ENCODE measurements around the gene GPSM1. TPM values are rescaled to one million over a fixed set of nuclear protein-coding genes. Genes with fewer than 3 reads are reported as not detected.

GPSM1 gene
- total and polyA plus RNA-seq, 9 of the 15 experiments (the other 6 are each of a cell fraction or from before 2014, with no cell fraction given) = 0.04 to 14.2 (median 3.1) TPM

GRCh38 chr9:136308702-136309053, 18.7 kb upstream of the GPSM1 start (continued):
- TF ChIP-seq CCNT2 (IDR thresholded peaks at IDR 0.05; ENCODE audit: borderline replicate concordance, extremely low read depth, insufficient read length, low read depth, low read length) (no peak), EZH2 (IDR thresholded peaks at IDR 0.05; ENCODE audit: borderline replicate concordance, low read depth, low read length) (no peak), CSDE1 (IDR thresholded peaks at IDR 0.05) (0 out of 4 replicates have a peak, but pooled peaks of 1 of the 2 experiments have one; percentile 30), CBX1 (IDR thresholded peaks at IDR 0.05; ENCODE audit: low read depth) (peak; percentile 4; the same call in 1 of the 2 replicates), THRB (CRISPR knock-in tag; conservative IDR thresholded peaks at IDR 0.05) (0 out of 2 replicates have a peak, but pooled peaks have one; percentile 20), SMARCA4 (IDR thresholded peaks at IDR 0.05) (no peak), ZHX1 (conservative IDR thresholded peaks at IDR 0.05; ENCODE audit: low read length) (no peak), ARNT (IDR thresholded peaks at IDR 0.05) (0 out of 4 replicates have a peak, but pooled peaks of 1 of the 2 experiments have one; percentile 40), THRAP3 (IDR thresholded peaks at IDR 0.05; ENCODE audit: borderline replicate concordance) (0 out of 2 replicates have a peak, but pooled peaks have one; percentile 12), E2F1 (CRISPR knock-in tag; IDR thresholded peaks at IDR 0.05) (no peak)
- TF ChIP-seq, protein P1, sequence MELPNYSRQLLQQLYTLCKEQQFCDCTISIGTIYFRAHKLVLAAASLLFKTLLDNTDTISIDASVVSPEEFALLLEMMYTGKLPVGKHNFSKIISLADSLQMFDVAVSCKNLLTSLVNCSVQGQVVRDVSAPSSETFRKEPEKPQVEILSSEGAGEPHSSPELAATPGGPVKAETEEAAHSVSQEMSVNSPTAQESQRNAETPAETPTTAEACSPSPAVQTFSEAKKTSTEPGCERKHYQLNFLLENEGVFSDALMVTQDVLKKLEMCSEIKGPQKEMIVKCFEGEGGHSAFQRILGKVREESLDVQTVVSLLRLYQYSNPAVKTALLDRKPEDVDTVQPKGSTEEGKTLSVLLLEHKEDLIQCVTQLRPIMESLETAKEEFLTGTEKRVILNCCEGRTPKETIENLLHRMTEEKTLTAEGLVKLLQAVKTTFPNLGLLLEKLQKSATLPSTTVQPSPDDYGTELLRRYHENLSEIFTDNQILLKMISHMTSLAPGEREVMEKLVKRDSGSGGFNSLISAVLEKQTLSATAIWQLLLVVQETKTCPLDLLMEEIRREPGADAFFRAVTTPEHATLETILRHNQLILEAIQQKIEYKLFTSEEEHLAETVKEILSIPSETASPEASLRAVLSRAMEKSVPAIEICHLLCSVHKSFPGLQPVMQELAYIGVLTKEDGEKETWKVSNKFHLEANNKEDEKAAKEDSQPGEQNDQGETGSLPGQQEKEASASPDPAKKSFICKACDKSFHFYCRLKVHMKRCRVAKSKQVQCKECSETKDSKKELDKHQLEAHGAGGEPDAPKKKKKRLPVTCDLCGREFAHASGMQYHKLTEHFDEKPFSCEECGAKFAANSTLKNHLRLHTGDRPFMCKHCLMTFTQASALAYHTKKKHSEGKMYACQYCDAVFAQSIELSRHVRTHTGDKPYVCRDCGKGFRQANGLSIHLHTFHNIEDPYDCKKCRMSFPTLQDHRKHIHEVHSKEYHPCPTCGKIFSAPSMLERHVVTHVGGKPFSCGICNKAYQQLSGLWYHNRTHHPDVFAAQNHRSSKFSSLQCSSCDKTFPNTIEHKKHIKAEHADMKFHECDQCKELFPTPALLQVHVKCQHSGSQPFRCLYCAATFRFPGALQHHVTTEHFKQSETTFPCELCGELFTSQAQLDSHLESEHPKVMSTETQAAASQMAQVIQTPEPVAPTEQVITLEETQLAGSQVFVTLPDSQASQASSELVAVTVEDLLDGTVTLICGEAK (IDR thresholded peaks at IDR 0.05) = no peak
- TF ChIP-seq, protein P1 (CRISPR knock-in tag; IDR thresholded peaks at IDR 0.05) = no peak
- TF ChIP-seq, protein P2, sequence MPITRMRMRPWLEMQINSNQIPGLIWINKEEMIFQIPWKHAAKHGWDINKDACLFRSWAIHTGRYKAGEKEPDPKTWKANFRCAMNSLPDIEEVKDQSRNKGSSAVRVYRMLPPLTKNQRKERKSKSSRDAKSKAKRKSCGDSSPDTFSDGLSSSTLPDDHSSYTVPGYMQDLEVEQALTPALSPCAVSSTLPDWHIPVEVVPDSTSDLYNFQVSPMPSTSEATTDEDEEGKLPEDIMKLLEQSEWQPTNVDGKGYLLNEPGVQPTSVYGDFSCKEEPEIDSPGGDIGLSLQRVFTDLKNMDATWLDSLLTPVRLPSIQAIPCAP (CRISPR knock-in tag; IDR thresholded peaks at IDR 0.05; ENCODE audit: borderline replicate concordance) = no peak

Data from K562 (cell line).